HG02973 (cell line): ENCODE results near the gene CACNA1C.

ENCODE experiments used
- ATAC-seq: cut with Tn5 transposase; IDR thresholded peaks from one replicate; pipeline ENCODE4 v1.9.1; 2021; ENCODE audit warnings: moderate library complexity; ENCODE audit not compliant: unreplicated experiment

Gene CACNA1C

DNA sequence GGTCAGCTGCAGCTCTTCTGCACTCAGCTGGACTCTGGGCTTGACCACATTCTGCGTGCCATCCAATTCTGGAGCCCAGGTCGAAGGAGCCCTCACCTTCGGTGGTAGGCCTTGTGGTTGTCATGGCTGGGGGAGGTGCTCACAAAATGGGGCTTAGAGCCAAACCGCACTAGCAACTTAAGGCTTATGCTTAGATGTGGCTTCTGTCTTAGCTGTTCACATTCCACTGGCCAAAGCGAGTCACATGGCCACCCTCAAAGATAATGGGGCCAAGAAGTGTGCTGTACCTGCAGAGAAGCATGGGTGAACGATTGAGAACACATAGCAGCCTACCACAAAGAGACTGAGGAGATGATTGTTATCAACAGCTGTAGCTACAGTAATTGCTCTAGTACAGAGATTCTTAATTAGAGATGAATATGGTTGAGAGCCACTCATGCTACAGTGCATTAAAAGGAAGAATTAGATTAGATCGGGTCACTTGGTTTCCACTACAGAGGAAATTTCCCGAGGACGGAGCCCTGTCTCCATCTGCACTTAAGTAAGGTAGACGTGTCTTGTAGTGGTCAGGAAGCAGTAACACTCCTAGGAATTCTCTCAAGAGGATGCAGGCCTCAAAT is 407.4 kb downstream of the CACNA1C start:
- no peak for ATAC-seq

DNA sequence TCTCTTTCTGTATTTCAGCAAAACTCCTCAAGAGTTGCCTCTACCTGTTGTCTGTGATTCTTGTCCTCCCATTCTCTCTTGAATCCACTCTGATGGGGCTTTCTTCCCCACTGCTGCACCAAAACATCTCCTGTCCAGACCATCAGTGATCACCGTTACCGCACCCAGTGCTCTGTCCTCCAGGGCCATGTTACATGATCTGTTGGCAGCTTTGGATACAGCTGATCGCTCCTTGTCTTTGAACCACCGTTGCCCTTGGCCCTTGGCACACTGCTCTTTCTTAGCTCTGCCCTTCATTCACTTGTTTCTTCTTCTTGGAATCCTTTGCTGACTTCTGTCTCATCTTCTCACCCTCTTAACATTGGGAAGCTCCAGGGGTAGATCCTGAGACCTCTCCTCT is 408.3 kb downstream of the CACNA1C start:
- no peak for ATAC-seq

DNA sequence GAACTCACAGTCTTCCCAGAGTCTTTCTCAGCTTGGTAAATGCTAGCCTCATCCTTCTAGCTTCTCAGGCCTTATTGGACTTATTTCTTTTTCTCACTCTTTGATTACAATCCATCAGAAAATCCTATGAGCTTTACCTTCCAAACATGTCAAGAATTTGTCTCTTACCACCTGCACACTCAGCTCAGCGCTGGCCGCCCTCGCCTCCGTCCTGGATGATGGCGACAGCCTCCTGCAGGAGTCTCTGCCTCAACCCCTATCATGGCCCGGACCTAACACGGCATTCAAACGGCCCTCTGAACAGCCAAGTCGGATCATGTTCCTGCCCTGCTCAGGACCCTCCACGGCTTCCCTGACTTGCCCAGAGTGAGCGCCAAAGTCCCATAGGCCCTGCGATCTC is 408.9 kb downstream of the CACNA1C start:
- ATAC-seq = no peak

DNA sequence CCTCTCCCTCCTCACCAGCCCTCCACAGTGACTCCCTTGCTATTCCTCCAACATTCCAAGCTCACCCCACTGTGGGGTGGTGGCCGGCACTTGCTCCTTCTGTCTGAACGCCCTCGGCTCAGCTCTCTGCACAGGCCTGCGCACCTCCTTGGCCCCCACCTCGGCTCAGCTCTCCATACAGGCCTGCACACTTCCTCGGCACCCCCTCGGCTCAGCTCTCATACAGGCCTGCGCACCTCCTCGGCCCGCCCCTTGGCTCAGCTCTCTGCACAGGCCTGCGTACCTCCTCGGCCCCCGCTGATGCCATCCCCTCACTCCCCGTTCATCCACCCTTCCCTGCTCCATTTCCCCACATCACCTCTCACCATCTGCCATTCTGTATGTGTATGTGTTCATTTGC is 409.3 kb downstream of the CACNA1C start:
- ATAC-seq = no peak

DNA sequence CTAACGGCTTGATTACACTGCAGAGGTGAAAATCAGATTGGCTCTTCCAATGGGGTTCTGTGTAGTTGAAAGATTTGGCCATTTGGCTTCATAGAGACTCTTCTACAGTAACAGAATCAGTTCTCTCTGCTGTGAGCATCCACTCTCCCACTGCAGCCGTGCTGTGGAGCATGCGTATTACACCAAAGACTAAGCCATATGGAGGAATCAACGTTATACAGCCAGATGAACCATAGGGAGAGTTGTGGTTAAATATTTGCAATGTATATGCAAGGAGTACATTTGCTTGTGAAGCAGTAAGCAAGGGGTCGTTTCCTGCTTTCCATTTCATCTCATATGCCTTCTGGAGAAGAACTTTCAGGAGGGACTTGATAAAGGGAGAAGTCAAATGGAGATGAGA is 410.9 kb downstream of the CACNA1C start:
- ATAC-seq = no peak

DNA sequence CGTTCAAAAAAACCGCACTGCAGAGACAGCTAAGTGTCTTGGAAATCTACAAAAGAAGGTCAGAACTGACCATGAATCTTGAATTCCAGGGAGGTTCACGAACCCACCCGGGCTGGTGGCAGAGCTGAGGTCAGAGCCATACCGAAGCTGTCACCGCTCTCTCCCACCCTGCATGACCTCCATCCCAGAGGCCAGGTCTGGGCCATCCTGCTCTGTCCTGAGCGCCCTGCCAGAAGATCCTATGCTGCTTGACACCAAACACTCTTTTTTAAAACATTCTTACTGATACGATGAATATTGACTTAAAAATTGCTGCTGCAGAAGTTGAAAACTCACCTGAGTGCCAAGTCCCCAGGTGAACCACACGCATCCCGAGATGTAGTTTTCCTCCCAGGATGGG is 412.9 kb downstream of the CACNA1C start:
- no peak for ATAC-seq

DNA sequence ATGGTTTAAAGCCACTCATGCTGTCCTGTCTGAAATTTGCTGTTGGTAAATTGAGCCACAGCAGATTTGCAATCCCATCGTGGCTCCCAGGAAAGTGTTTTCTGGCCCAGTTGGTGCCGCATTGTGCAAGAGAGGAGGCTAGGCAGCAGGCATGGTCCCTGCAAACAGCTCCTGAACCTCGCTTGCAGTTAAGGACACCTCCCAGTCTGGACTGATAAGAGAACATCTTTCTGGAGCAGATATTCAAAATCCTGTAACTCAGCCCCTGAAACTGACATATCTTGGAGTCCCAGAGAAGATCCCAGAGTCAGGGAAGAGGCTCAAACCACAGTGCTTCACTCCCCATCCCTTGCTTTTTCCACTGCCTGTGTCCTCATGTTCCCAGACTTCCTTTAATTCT is 413.4 kb downstream of the CACNA1C start:
- ATAC-seq = no peak

DNA sequence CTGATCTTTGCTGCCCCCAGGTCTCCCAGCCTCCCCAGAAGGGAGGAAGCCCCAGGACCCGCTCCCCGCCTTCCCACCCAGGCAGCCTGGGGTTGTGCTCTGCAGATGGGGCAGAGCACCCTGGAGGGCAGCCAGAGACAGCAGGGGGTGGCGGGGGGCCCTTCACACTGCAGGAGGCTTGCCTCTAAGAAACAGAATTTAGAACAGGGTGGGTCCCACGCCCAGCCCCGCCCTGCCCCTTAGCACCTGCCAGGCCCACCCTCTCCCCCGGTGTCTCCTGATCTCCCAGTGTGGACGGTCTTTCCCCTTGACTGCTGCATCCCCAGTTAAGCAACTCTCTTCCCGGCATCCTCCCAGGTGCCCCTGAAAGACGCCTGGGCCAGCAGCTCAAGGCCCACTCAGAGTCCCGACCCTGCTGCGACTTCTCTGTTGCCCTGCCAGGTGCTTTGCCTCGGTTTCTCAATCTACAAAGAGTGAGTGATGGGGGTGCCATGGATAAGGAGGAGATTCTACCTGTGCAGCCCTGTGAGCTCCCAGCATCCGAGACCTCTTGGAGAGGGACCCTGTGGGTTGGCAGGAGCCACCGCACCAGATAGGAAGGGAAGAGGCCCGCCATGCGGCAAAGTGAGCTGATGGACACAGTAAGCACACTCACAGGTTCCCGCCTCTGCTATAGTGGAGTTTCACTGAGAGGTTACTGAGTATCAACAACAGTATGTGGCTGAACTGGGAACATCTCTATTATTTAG is 414.8 kb downstream of the CACNA1C start:
- no peak for ATAC-seq

DNA sequence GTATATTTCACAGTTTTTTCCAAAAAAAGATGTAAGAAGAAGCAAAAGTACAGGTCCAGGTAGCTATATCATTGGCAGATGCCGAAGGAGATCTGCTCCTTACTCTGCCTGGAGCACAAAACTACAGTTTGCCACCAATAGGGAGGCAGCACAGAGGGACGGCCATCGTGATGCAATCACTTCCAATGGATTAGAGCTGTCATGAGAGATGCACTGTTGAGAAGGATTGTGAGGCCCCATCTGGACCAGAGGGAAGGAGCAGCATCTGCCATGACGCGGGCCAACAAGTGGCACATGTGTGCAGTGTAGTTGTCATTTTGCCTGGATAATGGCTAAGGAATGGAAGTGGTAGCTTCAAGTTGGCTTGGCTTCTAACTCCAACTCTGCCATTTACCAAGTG is 423.2 kb downstream of the CACNA1C start:
- ATAC-seq = no peak

DNA sequence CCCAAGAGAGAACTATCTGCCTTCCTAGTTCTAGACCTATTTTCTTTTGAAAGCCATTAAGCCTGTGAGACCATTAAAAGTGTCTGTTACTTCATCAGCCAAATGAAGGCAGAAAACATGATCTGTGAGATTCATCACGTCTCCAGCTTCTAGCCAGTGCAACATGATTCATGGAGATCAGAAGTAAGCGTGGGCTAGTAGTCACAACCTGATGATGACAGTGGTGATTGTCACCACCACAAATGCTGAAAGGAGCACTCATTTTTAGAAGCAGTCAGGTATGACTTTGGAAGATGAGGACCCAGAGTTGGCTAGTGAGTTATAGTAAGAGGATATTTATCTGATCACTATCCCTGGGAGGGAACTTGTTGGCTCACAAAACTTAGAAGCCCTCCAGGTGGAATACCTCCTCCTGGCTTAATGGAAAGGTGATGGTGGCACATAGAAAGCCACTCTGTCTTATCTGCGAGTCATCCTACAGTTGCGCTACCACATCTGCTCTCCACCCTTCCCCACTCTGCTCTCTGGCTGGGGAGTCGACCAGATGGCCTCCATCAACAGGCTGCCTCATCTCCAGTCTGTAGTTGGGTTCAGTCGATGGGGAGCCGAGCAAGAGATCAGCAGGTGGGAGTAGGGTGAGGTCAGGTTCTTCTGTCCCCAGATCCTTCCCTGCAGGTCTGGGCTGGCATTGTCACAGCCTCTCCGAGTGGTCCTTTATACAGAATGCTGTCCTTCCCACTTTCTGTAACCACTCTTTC is 424.4 kb downstream of the CACNA1C start:
- no peak for ATAC-seq

DNA sequence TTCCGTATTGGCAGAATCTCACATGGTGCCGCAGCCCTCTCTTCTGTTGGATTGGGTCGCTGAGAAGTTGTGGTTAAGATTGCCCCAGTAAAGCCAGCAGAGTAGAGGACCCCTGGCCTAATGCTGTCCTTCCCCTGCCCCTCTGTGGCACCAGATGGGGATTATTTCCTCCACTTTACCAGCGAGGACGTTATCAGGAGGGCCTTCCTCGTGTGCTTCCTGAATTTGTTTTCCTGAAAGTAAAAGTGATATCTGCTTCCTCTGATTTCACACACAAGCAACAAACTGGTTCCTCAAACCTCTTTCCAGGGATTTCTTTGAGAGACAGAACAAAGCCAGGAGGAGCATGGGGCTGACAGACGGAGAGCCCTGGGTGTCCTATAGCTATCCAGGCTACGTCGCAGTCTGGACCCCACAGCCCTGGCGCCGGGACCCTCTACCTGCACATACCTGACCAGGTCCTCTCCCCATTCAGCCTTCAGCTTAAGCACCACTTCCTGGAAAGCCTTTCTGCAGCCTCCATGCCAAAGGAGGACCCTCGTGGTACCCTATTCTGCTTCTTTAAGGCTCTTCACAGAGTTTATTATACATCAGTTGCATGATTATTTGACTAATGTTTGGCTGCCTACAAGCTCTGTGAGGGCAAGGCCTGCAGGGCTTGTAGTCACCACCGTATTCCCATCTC is 427.2 kb downstream of the CACNA1C start:
- ATAC-seq = no peak

DNA sequence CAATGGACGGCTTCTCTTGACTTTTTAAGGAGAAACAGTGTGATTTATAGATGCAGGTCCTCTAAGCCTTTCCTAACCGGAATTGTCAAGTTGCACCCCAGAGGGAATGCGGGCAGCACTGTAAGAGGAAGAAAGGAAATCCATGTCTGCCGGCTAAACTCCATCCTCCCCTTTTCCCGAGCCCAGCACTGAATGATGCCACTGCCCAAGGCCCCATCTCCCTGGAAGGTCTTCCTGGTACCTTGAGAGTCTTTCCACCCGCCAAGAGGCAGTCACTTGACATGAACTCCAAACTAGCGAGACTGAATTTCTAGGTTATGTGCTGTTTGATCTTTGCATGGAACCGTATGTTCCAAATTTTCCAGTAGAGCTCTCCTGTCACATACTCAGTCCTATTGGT is 428.6 kb downstream of the CACNA1C start:
- no peak for ATAC-seq

DNA sequence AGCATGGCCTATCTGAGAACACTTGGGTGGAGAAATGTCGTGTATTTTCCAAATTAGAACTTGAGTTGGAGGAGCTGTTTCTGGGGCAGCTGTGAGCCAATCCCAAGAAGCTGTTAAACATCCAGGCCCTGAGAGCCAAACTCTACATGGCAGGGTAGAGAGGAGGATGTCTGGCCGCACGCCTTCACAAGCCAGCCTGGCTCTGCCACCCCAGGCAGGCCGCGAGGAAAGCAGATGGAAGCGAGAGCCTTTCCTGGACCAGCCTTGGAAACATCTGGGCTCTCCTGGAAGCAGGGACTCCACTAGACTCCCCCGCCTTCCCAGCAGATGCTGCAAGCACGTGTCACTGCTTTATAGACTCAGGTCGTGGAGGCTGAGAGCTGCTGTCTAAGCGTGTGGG is 429.2 kb downstream of the CACNA1C start:
- ATAC-seq = no peak

DNA sequence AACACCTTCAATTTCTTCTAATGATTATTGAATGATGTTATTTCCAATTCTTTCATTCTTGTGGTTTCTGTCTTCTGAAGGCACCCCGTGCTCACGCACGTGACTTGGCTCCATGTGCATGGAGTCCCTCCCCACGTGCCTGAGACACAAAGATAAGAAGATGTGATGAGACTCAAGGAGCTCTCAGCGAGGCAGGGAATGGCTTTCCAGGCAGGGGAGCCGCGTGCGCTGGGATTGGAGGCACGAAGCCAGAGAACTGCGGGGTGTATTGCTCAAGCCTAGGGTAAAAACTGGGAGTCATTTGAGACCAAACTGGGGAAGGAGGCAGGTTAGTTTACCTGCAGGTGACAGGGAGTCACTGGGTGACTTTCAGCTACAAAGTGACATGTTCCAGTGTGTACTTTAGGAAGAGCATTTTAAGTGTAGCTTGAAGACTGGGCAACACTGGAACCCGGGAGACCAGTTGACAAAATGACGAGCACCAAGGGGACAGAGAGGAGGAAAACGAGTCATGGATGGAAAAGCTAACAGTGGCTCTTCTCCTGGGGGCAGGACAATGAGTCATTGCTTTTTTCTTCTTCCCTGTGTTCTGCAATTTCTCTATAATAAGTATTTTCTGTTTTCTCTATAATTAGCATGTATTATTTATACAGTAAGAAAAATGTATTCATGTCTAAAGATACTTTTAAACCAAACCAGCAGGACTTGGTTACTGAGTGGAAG is 430.3 kb downstream of the CACNA1C start:
- ATAC-seq = no peak

DNA sequence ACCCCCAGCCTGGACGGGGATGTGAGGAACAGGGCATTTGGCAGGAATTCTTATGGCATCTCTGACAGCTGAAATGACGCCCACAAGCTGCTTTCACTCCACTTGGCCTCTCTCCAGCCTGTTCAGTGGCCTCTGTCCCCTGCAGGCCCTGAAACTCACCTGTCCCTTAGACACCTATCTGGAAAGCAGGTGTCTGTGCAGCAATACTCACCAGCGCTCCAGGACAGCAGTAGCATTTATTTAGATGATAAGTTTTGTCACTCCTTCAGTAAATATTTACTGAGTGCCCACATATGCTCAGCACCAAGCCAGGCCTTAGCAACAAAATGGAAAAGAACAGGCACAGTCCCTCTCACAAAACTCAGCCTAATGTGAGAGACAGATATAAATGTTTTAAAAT is 430.9 kb downstream of the CACNA1C start:
- ATAC-seq = no peak

DNA sequence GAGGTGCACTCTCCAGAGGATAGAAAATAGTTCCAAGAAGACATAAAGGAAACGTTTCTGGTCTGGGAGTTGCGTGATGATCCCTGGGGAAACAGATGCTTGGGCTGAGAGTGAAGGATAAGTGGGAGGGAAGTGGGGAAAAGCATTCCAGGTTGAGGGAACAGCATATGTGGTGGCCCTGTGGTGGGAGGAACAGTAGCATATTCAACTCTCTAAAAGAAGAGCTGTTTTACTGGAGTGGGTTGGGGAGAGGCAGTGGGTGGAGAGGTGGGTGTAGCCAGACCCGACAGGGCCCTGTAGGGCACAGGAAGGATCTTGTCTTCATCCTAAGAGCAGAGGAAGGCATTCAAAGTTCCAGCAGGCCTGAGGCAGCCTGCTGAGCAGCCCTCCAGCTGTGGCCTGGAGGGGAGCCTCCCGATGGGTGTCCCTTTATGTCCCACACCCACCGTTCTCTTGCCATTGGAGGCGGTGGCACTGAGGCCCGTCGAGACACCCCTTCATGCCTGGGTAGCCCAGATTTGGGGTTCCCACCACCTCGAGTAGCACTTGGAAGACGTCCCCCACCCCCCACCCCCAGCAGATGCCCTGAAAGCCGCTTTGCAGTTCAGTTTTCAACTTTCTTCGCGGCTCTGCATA is 431.5 kb downstream of the CACNA1C start:
- no peak for ATAC-seq

DNA sequence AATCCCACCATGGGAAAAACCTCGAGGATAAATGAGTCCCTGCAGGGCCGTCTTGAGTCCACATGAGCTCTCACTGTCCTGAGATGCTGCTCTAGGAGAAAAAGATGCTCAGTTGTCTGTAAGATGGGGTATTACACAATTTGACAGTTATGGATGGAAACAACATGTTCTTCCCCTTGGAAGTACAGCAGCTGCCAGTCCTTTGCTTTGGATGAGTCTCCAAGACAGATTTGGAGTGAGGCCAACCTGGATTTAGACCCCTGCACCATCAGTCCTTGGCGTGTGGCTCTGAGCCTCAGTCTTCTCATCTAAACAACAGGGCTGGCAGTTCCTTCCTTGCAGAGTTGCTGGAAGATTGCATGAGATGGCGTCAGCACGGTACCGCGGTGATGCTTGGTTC is 432.9 kb downstream of the CACNA1C start:
- ATAC-seq = no peak

DNA sequence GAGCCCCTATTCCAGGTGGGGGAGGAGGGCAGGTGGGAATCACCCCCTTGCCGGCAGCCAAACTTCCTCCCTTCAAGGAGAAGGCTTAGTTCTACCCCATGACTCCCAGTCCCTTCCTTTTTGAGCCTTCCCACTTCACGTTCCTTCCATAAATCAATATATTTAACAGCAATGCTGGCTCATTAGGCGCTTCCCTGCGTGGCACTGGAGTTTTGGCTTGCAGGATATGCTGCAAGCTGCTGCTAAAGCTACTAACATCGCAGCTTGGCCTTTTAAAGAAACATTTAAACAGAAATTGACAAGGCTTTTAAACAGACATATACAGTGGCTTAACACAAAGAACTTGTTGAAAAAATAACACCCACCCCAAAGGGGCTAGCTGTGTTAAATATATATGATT is 434.0 kb downstream of the CACNA1C start:
- ATAC-seq = no peak

DNA sequence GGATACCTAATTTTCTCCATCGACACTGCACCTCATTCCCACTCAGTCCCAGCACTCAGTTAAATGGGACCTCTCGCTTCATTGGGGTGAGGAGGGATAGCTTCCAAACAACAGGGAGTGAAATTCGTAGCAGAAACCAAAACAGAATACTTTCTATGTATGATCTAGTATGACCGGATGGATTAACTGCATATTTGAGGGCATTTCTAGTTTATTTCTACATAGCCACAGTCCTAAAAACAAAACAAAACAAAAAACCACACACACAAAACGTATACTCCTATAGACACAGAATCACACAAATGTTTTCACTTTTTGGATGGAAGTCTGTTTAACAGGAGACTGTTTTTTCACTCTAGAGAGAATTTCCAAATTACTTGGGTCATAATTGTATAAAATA is 434.5 kb downstream of the CACNA1C start:
- ATAC-seq = no peak

DNA sequence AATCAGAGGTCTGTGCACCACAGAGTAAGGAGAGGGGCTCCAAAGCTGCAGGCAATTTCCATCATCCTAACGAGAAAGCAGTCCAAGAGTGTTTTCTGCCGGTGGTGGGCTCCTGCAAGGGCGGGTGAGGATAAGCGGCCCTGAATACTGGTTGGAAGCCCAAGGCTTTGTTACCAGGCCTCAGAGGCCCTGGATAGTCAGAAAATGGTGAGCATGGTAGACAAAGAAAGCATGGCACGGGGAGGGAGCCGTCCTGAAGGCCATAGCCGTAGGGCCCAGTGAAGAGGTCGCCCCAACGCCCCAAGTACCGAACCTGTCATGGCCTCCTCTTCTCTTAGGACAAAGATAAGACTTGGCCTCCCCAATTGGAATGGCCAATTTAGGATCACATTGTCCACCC is 435.3 kb downstream of the CACNA1C start:
- ATAC-seq = no peak

DNA sequence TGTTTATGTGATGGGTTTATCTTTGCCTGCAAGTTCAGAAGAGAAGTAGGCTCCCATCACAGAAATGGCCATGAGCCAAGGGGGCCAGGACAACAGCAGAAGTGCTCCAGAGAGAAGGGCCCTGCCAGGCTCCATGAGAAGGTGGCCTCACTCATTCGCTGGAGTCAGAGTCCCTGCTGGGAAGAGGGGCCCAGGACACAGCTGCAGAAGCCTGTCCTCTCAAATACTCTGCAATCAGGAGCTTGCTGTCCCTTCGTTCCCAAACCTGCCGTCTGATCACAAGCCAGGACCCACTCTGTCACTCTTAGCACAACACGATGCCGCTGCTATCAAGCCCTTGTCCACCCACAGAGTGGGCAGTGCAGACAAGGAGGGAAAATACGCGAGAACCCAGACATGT is 435.8 kb downstream of the CACNA1C start:
- ATAC-seq = no peak
